ENCODE results near the gene RRP15. TPM values are rescaled to one million over a fixed set of nuclear protein-coding genes. Genes with fewer than 3 reads are reported as not detected.

Gene RRP15
- total and polyA plus RNA-seq, 2 experiments from 2014 or later: 19.8 to 86.5 TPM

GRCh38 chr1:218362418-218363076, 77.5 kb downstream of the RRP15 start (continued):
- TF ChIP-seq, protein P1, sequence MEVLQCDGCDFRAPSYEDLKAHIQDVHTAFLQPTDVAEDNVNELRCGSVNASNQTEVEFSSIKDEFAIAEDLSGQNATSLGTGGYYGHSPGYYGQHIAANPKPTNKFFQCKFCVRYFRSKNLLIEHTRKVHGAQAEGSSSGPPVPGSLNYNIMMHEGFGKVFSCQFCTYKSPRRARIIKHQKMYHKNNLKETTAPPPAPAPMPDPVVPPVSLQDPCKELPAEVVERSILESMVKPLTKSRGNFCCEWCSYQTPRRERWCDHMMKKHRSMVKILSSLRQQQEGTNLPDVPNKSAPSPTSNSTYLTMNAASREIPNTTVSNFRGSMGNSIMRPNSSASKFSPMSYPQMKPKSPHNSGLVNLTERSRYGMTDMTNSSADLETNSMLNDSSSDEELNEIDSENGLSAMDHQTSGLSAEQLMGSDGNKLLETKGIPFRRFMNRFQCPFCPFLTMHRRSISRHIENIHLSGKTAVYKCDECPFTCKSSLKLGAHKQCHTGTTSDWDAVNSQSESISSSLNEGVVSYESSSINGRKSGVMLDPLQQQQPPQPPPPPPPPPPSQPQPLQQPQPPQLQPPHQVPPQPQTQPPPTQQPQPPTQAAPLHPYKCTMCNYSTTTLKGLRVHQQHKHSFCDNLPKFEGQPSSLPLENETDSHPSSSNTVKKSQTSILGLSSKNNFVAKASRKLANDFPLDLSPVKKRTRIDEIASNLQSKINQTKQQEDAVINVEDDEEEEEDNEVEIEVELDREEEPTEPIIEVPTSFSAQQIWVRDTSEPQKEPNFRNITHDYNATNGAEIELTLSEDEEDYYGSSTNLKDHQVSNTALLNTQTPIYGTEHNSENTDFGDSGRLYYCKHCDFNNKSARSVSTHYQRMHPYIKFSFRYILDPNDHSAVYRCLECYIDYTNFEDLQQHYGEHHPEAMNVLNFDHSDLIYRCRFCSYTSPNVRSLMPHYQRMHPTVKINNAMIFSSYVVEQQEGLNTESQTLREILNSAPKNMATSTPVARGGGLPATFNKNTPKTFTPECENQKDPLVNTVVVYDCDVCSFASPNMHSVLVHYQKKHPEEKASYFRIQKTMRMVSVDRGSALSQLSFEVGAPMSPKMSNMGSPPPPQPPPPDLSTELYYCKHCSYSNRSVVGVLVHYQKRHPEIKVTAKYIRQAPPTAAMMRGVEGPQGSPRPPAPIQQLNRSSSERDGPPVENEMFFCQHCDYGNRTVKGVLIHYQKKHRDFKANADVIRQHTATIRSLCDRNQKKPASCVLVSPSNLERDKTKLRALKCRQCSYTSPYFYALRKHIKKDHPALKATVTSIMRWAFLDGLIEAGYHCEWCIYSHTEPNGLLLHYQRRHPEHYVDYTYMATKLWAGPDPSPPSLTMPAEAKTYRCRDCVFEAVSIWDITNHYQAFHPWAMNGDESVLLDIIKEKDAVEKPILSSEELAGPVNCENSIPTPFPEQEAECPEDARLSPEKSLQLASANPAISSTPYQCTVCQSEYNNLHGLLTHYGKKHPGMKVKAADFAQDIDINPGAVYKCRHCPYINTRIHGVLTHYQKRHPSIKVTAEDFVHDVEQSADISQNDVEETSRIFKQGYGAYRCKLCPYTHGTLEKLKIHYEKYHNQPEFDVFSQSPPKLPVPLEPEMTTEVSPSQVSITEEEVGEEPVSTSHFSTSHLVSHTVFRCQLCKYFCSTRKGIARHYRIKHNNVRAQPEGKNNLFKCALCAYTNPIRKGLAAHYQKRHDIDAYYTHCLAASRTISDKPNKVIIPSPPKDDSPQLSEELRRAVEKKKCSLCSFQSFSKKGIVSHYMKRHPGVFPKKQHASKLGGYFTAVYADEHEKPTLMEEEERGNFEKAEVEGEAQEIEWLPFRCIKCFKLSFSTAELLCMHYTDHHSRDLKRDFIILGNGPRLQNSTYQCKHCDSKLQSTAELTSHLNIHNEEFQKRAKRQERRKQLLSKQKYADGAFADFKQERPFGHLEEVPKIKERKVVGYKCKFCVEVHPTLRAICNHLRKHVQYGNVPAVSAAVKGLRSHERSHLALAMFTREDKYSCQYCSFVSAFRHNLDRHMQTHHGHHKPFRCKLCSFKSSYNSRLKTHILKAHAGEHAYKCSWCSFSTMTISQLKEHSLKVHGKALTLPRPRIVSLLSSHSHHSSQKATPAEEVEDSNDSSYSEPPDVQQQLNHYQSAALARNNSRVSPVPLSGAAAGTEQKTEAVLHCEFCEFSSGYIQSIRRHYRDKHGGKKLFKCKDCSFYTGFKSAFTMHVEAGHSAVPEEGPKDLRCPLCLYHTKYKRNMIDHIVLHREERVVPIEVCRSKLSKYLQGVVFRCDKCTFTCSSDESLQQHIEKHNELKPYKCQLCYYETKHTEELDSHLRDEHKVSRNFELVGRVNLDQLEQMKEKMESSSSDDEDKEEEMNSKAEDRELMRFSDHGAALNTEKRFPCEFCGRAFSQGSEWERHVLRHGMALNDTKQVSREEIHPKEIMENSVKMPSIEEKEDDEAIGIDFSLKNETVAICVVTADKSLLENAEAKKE (CRISPR knock-in tag; IDR thresholded peaks at IDR 0.05): no peak

- peaks cover 6% of the 10 kb centered on the region; the same call in 1 of the 3 replicates for H3K4me1 Mint-ChIP-seq
- no peak for ATAC-seq
- H4K20me1 ChIP-seq (replicated peaks; ENCODE audit: insufficient read depth): no peaks in the 10 kb centered on the region
- no peaks in the 10 kb centered on the region for H3K36me3 Mint-ChIP-seq (ENCODE audit: low read depth)
- no peak overlapping the region for H3K4me3 Mint-ChIP-seq
- no peaks in the 10 kb centered on the region for H3K9me2 ChIP-seq (ENCODE audit: insufficient read depth)
- H3K4me1 ChIP-seq (ENCODE audit: insufficient read depth): no peaks in the 10 kb centered on the region; the same call in 1 of the 2 replicates
- no peaks in the 10 kb centered on the region for H3F3A ChIP-seq (replicated peaks; ENCODE audit: low read depth)
- no peaks in the 10 kb centered on the region for H3K27me3 Mint-ChIP-seq (ENCODE audit: insufficient read depth, low read depth, poor library complexity)
- no peaks in the 10 kb centered on the region for H3K79me2 ChIP-seq (replicated peaks; ENCODE audit: insufficient read depth)
- DNase-seq (ENCODE audit: low spot score): no peak
- H3K36me3 ChIP-seq (ENCODE audit: insufficient read depth): no peaks in the 10 kb centered on the region
- H3K4me3 ChIP-seq: no peak overlapping the region
- H3K9me3 Mint-ChIP-seq: no peaks in the 10 kb centered on the region
- no peak overlapping the region for H3K27ac ChIP-seq (ENCODE audit: low read depth)
- H2AFZ ChIP-seq: no peak overlapping the region
- H3K4me2 ChIP-seq: no peak overlapping the region
- H3K27me3 ChIP-seq (ENCODE audit: insufficient read depth): no peaks in the 10 kb centered on the region
- no peak overlapping the region for H3K27ac Mint-ChIP-seq
- TF ChIP-seq NANOG (IDR thresholded peaks at IDR 0.05; ENCODE audit: borderline replicate concordance) (no peak), JUNB (IDR thresholded peaks at IDR 0.05; ENCODE audit: unreplicated experiment) (no peak), EZH2phosphoT487 (IDR thresholded peaks at IDR 0.05; ENCODE audit: unreplicated experiment) (no peak), ZNF331 (CRISPR knock-in tag; IDR thresholded peaks at IDR 0.05; ENCODE audit: low read depth) (no peak), POLR2AphosphoS5 (IDR thresholded peaks at IDR 0.05; ENCODE audit: low read depth) (no peak), EZH2 (IDR thresholded peaks at IDR 0.05; ENCODE audit: low read depth, unreplicated experiment) (no peak), ZNF114 (CRISPR knock-in tag; IDR thresholded peaks at IDR 0.05) (no peak), ETS1 (IDR thresholded peaks at IDR 0.05) (no peak)
- TF ChIP-seq, protein P1 (CRISPR knock-in tag; IDR thresholded peaks at IDR 0.05): no peak
Measured at GRCh38 chr1:218363141-218363540, 78.0 kb downstream of the RRP15 start.
